OCI-LY1 (cell line): ENCODE measurements around the gene EVL.

Experiments
- H2AFZ ChIP-seq: fragments of 200-600 bp; sonication (generic), shearing (Covaris generic); 2 replicates; pipeline ENCODE4 v1.6.0; 2014; ENCODE audit warnings: antibody characterized with exemption, mild to moderate bottlenecking, low read length
- H3F3A ChIP-seq: fragments of 200-600 bp; sonication (generic), shearing (Covaris generic); 2 replicates; pipeline ENCODE4 v1.6.0; 2014; ENCODE audit warnings: mild to moderate bottlenecking, antibody characterized with exemption, low read length, moderate library complexity; ENCODE audit not compliant: insufficient read depth
- H3K27ac ChIP-seq: fragments of 200-600 bp; sonication (generic); 2 replicates; pipeline ENCODE4 v1.5.1; 2014; ENCODE audit warnings: low read length, mixed run types, mild to moderate bottlenecking, low read depth; ENCODE audit not compliant: poor library complexity, severe bottlenecking
- H3K27me3 ChIP-seq: fragments of 200-600 bp; sonication (generic); 2 replicates; pipeline ENCODE4 v1.6.0; 2014; ENCODE audit warnings: antibody characterized with exemption, mild to moderate bottlenecking, low read length, moderate library complexity; ENCODE audit not compliant: insufficient read depth
- H3K36me3 ChIP-seq: fragments of 200-600 bp; sonication (generic); 2 replicates; pipeline ENCODE4 v1.6.1; 2014; ENCODE audit warnings: mild to moderate bottlenecking, antibody characterized with exemption, low read length, moderate library complexity, mixed read lengths; ENCODE audit not compliant: insufficient read depth
- H3K4me1 ChIP-seq: fragments of 200-600 bp; sonication (generic); 2 replicates; pipeline ENCODE4 v1.5.1; 2014; ENCODE audit warnings: mild to moderate bottlenecking, low read length, moderate library complexity; ENCODE audit not compliant: insufficient read depth, severe bottlenecking
- H3K4me2 ChIP-seq: fragments of 200-600 bp; sonication (generic), shearing (Covaris generic); 2 replicates; pipeline ENCODE4 v1.6.1; 2014; ENCODE audit warnings: low read length
- H3K4me3 ChIP-seq: fragments of 200-600 bp; sonication (generic); 2 replicates; pipeline ENCODE4 v1.5.1; 2014; ENCODE audit warnings: low read length, low read depth, mild to moderate bottlenecking, mixed read lengths; ENCODE audit not compliant: poor library complexity, severe bottlenecking
- H3K79me2 ChIP-seq: fragments of 200-600 bp; shearing (Covaris generic); 2 replicates; pipeline ENCODE4 v1.6.1; 2016; ENCODE audit warnings: mixed run types, low read length, mixed read lengths; ENCODE audit not compliant: insufficient read depth
- H3K9ac ChIP-seq: fragments of 200-600 bp; sonication (generic), shearing (Covaris generic); 2 replicates; pipeline ENCODE4 v1.6.1; 2014; ENCODE audit warnings: mild to moderate bottlenecking, low read length, mixed read lengths
- H3K9me2 ChIP-seq: fragments of 200-600 bp; sonication (generic), shearing (Covaris generic); 2 replicates; pipeline ENCODE4 v1.6.1; 2014; ENCODE audit warnings: low read depth, mild to moderate bottlenecking, low read length, mixed read lengths
- H3K9me3 ChIP-seq: fragments of 200-600 bp; shearing (Covaris generic); 2 replicates; pipeline ENCODE4 v1.6.1; 2014; ENCODE audit warnings: low read length, mixed read lengths
- H4K20me1 ChIP-seq: fragments of 200-600 bp; sonication (generic), shearing (Covaris generic); 2 replicates; pipeline ENCODE4 v1.6.0; 2016; ENCODE audit warnings: mild to moderate bottlenecking, low read length; ENCODE audit not compliant: insufficient read depth
- CTCF ChIP-seq: fragments of 200-600 bp; sonication (generic), shearing (Covaris generic); IDR thresholded peaks from 2 replicates; pipeline ENCODE4 v1.5.1; 2017; ENCODE audit warnings: mild to moderate bottlenecking, antibody characterized with exemption, low read length, moderate library complexity, mixed read lengths
- EZH2 ChIP-seq: fragments of 200-600 bp; sonication (generic), shearing (Covaris generic); IDR thresholded peaks from 2 replicates; pipeline ENCODE4 v1.8.0; 2017; ENCODE audit warnings: borderline replicate concordance, mixed run types, mild to moderate bottlenecking, antibody characterized with exemption, low read length, moderate library complexity, mixed read lengths

The EVL gene

GRCh38 chr14:100088226-100088625, 23.0 kb downstream of the EVL start:
- TF ChIP-seq EZH2: no peak
- no peak for TF ChIP-seq CTCF
- no peaks in the 10 kb centered on the region for H3K4me1 ChIP-seq

GRCh38 chr14:100091386-100091785, 26.2 kb downstream of the EVL start:
- H3K9ac ChIP-seq: no peak overlapping the region
- H3K36me3 ChIP-seq: peaks cover 57% of the 10 kb centered on the region
- no peaks in the 10 kb centered on the region for H3K9me3 ChIP-seq
- no peaks in the 10 kb centered on the region for H3K4me1 ChIP-seq
- H4K20me1 ChIP-seq: no peaks in the 10 kb centered on the region
- H3K4me3 ChIP-seq: no peak overlapping the region
- H3K27me3 ChIP-seq: no peaks in the 10 kb centered on the region
- H3K4me2 ChIP-seq: no peak overlapping the region
- TF ChIP-seq CTCF (no peak), EZH2 (no peak)
- H3K79me2 ChIP-seq: no peaks in the 10 kb centered on the region
- H2AFZ ChIP-seq: no peak overlapping the region
- no peaks in the 10 kb centered on the region for H3K9me2 ChIP-seq
- no peaks in the 10 kb centered on the region for H3F3A ChIP-seq
- no peak overlapping the region for H3K27ac ChIP-seq

More at GRCh38 chr14:100088226-100088625, 23.0 kb downstream of the EVL start:
- H3K9me2 ChIP-seq: no peaks in the 10 kb centered on the region
- H3K9ac ChIP-seq: no peak overlapping the region
- no peaks in the 10 kb centered on the region for H3K9me3 ChIP-seq
- H3K27ac ChIP-seq: no peak overlapping the region
- peaks cover 77% of the 10 kb centered on the region for H3K36me3 ChIP-seq
- H2AFZ ChIP-seq: no peak overlapping the region
- H3K4me3 ChIP-seq: no peak overlapping the region
- H3F3A ChIP-seq: no peaks in the 10 kb centered on the region
- no peaks in the 10 kb centered on the region for H3K79me2 ChIP-seq
- no peak overlapping the region for H3K4me2 ChIP-seq
- no peaks in the 10 kb centered on the region for H4K20me1 ChIP-seq
- H3K27me3 ChIP-seq: no peaks in the 10 kb centered on the region

- Histone ChIP-seq H2AFZ (no peak overlapping the region), H3K9me2 (no peaks in the 10 kb centered on the region), H3F3A (no peaks in the 10 kb centered on the region), H3K36me3 (peaks cover 54% of the 10 kb centered on the region), H3K9ac (no peak overlapping the region), H4K20me1 (no peaks in the 10 kb centered on the region), H3K27me3 (no peaks in the 10 kb centered on the region), H3K4me3 (no peak overlapping the region), H3K9me3 (no peaks in the 10 kb centered on the region), H3K4me2 (no peak overlapping the region), H3K27ac (no peak overlapping the region), H3K4me1 (no peaks in the 10 kb centered on the region), H3K79me2 (no peaks in the 10 kb centered on the region)
- TF ChIP-seq EZH2: no peak
- TF ChIP-seq CTCF: no peak
Measured at GRCh38 chr14:100092832-100093231, 27.6 kb downstream of the EVL start.
